HG03571 (cell line): ENCODE measurements around the gene CCDC28B.

Experiments used
- ATAC-seq: cut with Tn5 transposase; IDR thresholded peaks from one replicate; pipeline ENCODE4 v1.9.1; 2021; ENCODE audit not compliant: unreplicated experiment

The CCDC28B gene

GRCh38 chr1:32220746-32221580 lies 20.6 kb downstream of the CCDC28B start:
- ATAC-seq: no peak

GRCh38 chr1:32221581-32221979 lies 21.2 kb downstream of the CCDC28B start:
- no peak for ATAC-seq

GRCh38 chr1:32221980-32222755 lies 21.8 kb downstream of the CCDC28B start, which contains the start of the genes EIF3I and TMEM234:
EIF3I (plus strand) TSS chr1:32222407; CDS start chr1:32222442, 35 bp downstream.
TMEM234 (minus strand) TSS chr1:32222353; CDS start chr1:32222322, 31 bp downstream.
- ATAC-seq: peak; percentile 88

- ATAC-seq: no peak
Observed at GRCh38 chr1:32223683-32224082, 23.3 kb downstream of the CCDC28B start.

- no peak for ATAC-seq
Observed at GRCh38 chr1:32224285-32224684, 23.9 kb downstream of the CCDC28B start.

GRCh38 chr1:32228771-32229170 lies 28.4 kb downstream of the CCDC28B start:
- ATAC-seq: no peak

GRCh38 chr1:32231843-32232432 lies 31.5 kb downstream of the CCDC28B start:
- no peak for ATAC-seq

- no peak for ATAC-seq
Observed at GRCh38 chr1:32232558-32233304, 32.3 kb downstream of the CCDC28B start.

GRCh38 chr1:32234792-32235191 lies 34.4 kb downstream of the CCDC28B start:
- no peak for ATAC-seq

GRCh38 chr1:32239337-32239736 lies 38.9 kb downstream of the CCDC28B start:
- no peak for ATAC-seq

GRCh38 chr1:32239790-32240139 lies 39.4 kb downstream of the CCDC28B start:
- ATAC-seq: no peak

GRCh38 chr1:32240140-32240951 lies 40.0 kb downstream of the CCDC28B start:
- ATAC-seq: no peak

- no peak for ATAC-seq
Observed at GRCh38 chr1:32241001-32241763, 40.8 kb downstream of the CCDC28B start.

- ATAC-seq: no peak
Observed at GRCh38 chr1:32242341-32242851, 42.0 kb downstream of the CCDC28B start.

GRCh38 chr1:32246888-32247273 lies 46.5 kb downstream of the CCDC28B start, which contains the start of gene FAM167B:
FAM167B (plus strand) TSS chr1:32247222; CDS start chr1:32247422, 200 bp downstream.
- no peak for ATAC-seq

GRCh38 chr1:32247452-32247851 lies 47.1 kb downstream of the CCDC28B start:
- no peak for ATAC-seq

GRCh38 chr1:32247983-32248889 lies 47.8 kb downstream of the CCDC28B start:
- no peak for ATAC-seq
